Activated CD8-positive, alpha-beta T cell treated with anti-CD3 and anti-CD28 coated beads, Interleukin-2, amount 10 ng/mL, durations not matched to agents 7 days and 5 days (primary cell): ENCODE results near the gene OSBPL2. TPM values are rescaled to one million over a fixed set of nuclear protein-coding genes. Genes with fewer than 3 reads are reported as not detected.

Source experiments
- ATAC-seq: fragments of 150-1000 bp; cut with Tn5 transposase; one replicate; pipeline ENCODE4 v1.10.0; 2021; ENCODE audit warnings: moderate library complexity
- CTCF ChIA-PET: fragments of 350-600 bp; sonication (Branson Sonifier 250); formaldehyde crosslinking; loops from one replicate; lab custom pipeline; 2021; ENCODE audit warnings: antibody characterized with exemption; lab: Charles Lee
- POLR2A ChIA-PET: fragments of 350-600 bp; sonication (Branson Sonifier 250); formaldehyde crosslinking; loops from one replicate; lab custom pipeline; 2021; ENCODE audit warnings: antibody characterized with exemption; lab: Charles Lee
- DNase-seq: peaks from one replicate; pipeline ENCODE4 v3.0.0-alpha.2; 2020
- H3K27ac Mint-ChIP-seq: one replicate; pipeline ENCODE4 v1.8.0; 2021; ENCODE audit warnings: mild to moderate bottlenecking, mixed read lengths
- H3K27me3 Mint-ChIP-seq: one replicate; pipeline ENCODE4 v1.8.0; 2021; ENCODE audit warnings: low read depth, mixed read lengths
- H3K36me3 Mint-ChIP-seq: one replicate; pipeline ENCODE4 v1.8.0; 2021; ENCODE audit warnings: low read depth, mixed read lengths
- H3K4me1 Mint-ChIP-seq: one replicate; pipeline ENCODE4 v1.8.0; 2021; ENCODE audit warnings: low read depth, mixed read lengths
- H3K4me3 Mint-ChIP-seq: one replicate; pipeline ENCODE4 v1.8.0; 2021; ENCODE audit warnings: mild to moderate bottlenecking, mixed read lengths
- H3K9me3 Mint-ChIP-seq: one replicate; pipeline ENCODE4 v1.8.0; 2022; ENCODE audit warnings: mixed read lengths; ENCODE audit not compliant: insufficient read depth
- total RNA-seq, 2 experiments: library from RNA; stranded (reverse); gene quantifications; one replicate each; pipeline ENCODE4 v1.2.3, GENCODE V29; 2021

OSBPL2 gene
- total RNA-seq, 2 experiments from 2014 or later = 24.1 to 26.4 TPM

- no peak for ATAC-seq
- DNase-seq = no peak
- H3K9me3 Mint-ChIP-seq = no peaks in the 10 kb centered on the region
- no peaks in the 10 kb centered on the region for H3K36me3 Mint-ChIP-seq
- H3K4me3 Mint-ChIP-seq = no peak overlapping the region
- H3K27ac Mint-ChIP-seq = no peak overlapping the region
- peaks cover 3% of the 10 kb centered on the region for H3K27me3 Mint-ChIP-seq
- no peaks in the 10 kb centered on the region for H3K4me1 Mint-ChIP-seq
- ChIA-PET POLR2A (no interaction called here), CTCF (no interaction called here)
These were observed 96.6 kb downstream of the OSBPL2 start for GRCh38 chr20:62334881-62335280.

GRCh38 chr20:62335532-62335931, 97.2 kb downstream of the OSBPL2 start:
- POLR2A ChIA-PET = no interaction called here
- no peak for ATAC-seq
- no peak for DNase-seq
- no peaks in the 10 kb centered on the region for H3K4me1 Mint-ChIP-seq
- H3K36me3 Mint-ChIP-seq = no peaks in the 10 kb centered on the region
- peaks cover 3% of the 10 kb centered on the region for H3K27me3 Mint-ChIP-seq
- H3K9me3 Mint-ChIP-seq = no peaks in the 10 kb centered on the region
- CTCF ChIA-PET = no interaction called here
- no peak overlapping the region for H3K27ac Mint-ChIP-seq
- H3K4me3 Mint-ChIP-seq = no peak overlapping the region

- Mint-ChIP-seq H3K27me3 (peaks cover 3% of the 10 kb centered on the region), H3K4me3 (no peak overlapping the region), H3K4me1 (no peaks in the 10 kb centered on the region), H3K36me3 (no peaks in the 10 kb centered on the region), H3K9me3 (no peaks in the 10 kb centered on the region), H3K27ac (no peak overlapping the region)
- ATAC-seq (no peak), DNase-seq (no peak)
- ChIA-PET CTCF (no interaction called here), POLR2A (no interaction called here)
These were observed 98.0 kb downstream of the OSBPL2 start for GRCh38 chr20:62336329-62336728.

GRCh38 chr20:62336775-62337557, 98.6 kb downstream of the OSBPL2 start:
- Mint-ChIP-seq H3K27me3 (peaks cover 3% of the 10 kb centered on the region), H3K4me1 (no peaks in the 10 kb centered on the region), H3K27ac (no peak overlapping the region), H3K9me3 (no peaks in the 10 kb centered on the region), H3K36me3 (no peaks in the 10 kb centered on the region), H3K4me3 (no peak overlapping the region)
- DNase-seq (no peak), ATAC-seq (no peak)
- ChIA-PET POLR2A (no interaction called here), CTCF (no interaction called here)

- H3K4me3 Mint-ChIP-seq = no peak overlapping the region
- ChIA-PET POLR2A (no interaction called here), CTCF (no interaction called here)
- H3K27ac Mint-ChIP-seq = no peak overlapping the region
- H3K4me1 Mint-ChIP-seq = no peaks in the 10 kb centered on the region
- peaks cover 3% of the 10 kb centered on the region for H3K27me3 Mint-ChIP-seq
- H3K9me3 Mint-ChIP-seq = no peaks in the 10 kb centered on the region
- no peaks in the 10 kb centered on the region for H3K36me3 Mint-ChIP-seq
- no peak for ATAC-seq
- no peak for DNase-seq
These were observed 99.4 kb downstream of the OSBPL2 start for GRCh38 chr20:62337558-62338293.

GRCh38 chr20:62338294-62338620, 99.9 kb downstream of the OSBPL2 start:
- POLR2A ChIA-PET = no interaction called here
- DNase-seq (no peak), ATAC-seq (no peak)
- no peaks in the 10 kb centered on the region for H3K9me3 Mint-ChIP-seq
- peaks cover 6% of the 10 kb centered on the region for H3K27me3 Mint-ChIP-seq
- no peaks in the 10 kb centered on the region for H3K36me3 Mint-ChIP-seq
- no peak overlapping the region for H3K4me3 Mint-ChIP-seq
- CTCF ChIA-PET = no interaction called here
- H3K4me1 Mint-ChIP-seq = no peaks in the 10 kb centered on the region
- no peak overlapping the region for H3K27ac Mint-ChIP-seq

GRCh38 chr20:62339647-62340062, 101.3 kb downstream of the OSBPL2 start:
- CTCF ChIA-PET = no interaction called here
- Mint-ChIP-seq H3K36me3 (no peaks in the 10 kb centered on the region), H3K4me3 (no peak overlapping the region), H3K4me1 (no peaks in the 10 kb centered on the region), H3K9me3 (no peaks in the 10 kb centered on the region), H3K27me3 (peaks cover 6% of the 10 kb centered on the region), H3K27ac (no peak overlapping the region)
- no peak for ATAC-seq
- no peak for DNase-seq
- POLR2A ChIA-PET = interaction anchor here (1.0 kb wide), 1 partner anchor 9 kb away, joined by 3 read pairs; no protein-coding TSS in a partner anchor

- no peak overlapping the region for H3K4me3 Mint-ChIP-seq
- no peaks in the 10 kb centered on the region for H3K9me3 Mint-ChIP-seq
- no peak overlapping the region for H3K27ac Mint-ChIP-seq
- H3K27me3 Mint-ChIP-seq = peaks cover 3% of the 10 kb centered on the region
- ChIA-PET CTCF (no interaction called here), POLR2A (no interaction called here)
- DNase-seq (no peak), ATAC-seq (no peak)
- no peaks in the 10 kb centered on the region for H3K4me1 Mint-ChIP-seq
- no peaks in the 10 kb centered on the region for H3K36me3 Mint-ChIP-seq
These were observed 104.6 kb downstream of the OSBPL2 start for GRCh38 chr20:62342910-62343309.

- H3K27ac Mint-ChIP-seq = no peak overlapping the region
- peaks cover 3% of the 10 kb centered on the region for H3K27me3 Mint-ChIP-seq
- H3K36me3 Mint-ChIP-seq = no peaks in the 10 kb centered on the region
- ATAC-seq = no peak
- no peak for DNase-seq
- no peaks in the 10 kb centered on the region for H3K9me3 Mint-ChIP-seq
- no peaks in the 10 kb centered on the region for H3K4me1 Mint-ChIP-seq
- CTCF ChIA-PET = no interaction called here
- POLR2A ChIA-PET = no interaction called here
- no peak overlapping the region for H3K4me3 Mint-ChIP-seq
These were observed 105.8 kb downstream of the OSBPL2 start for GRCh38 chr20:62344092-62344491.

- ATAC-seq = no peak
- Mint-ChIP-seq H3K36me3 (peaks cover 2% of the 10 kb centered on the region), H3K9me3 (no peaks in the 10 kb centered on the region), H3K4me1 (no peaks in the 10 kb centered on the region), H3K4me3 (no peak overlapping the region), H3K27ac (no peak overlapping the region), H3K27me3 (peaks cover 3% of the 10 kb centered on the region)
- POLR2A ChIA-PET = no interaction called here
- no peak for DNase-seq
- CTCF ChIA-PET = no interaction called here
These were observed 106.5 kb downstream of the OSBPL2 start for GRCh38 chr20:62344782-62345181.
